GM12874 (cell line): ENCODE measurements around the gene EGFR.

Experiments
- TF ChIP-seq, protein P1 (sequence below): IDR thresholded peaks from 2 replicates; pipeline ENCODE4 v1.5.1; 2011; ENCODE audit warnings: low read depth, mild to moderate bottlenecking, control low read depth, low read length, moderate library complexity; ENCODE audit not compliant: insufficient read depth

EGFR gene

GRCh38 chr7:55016061-55016745 is 2.6 kb upstream of the EGFR start:
- TF ChIP-seq, protein P1, sequence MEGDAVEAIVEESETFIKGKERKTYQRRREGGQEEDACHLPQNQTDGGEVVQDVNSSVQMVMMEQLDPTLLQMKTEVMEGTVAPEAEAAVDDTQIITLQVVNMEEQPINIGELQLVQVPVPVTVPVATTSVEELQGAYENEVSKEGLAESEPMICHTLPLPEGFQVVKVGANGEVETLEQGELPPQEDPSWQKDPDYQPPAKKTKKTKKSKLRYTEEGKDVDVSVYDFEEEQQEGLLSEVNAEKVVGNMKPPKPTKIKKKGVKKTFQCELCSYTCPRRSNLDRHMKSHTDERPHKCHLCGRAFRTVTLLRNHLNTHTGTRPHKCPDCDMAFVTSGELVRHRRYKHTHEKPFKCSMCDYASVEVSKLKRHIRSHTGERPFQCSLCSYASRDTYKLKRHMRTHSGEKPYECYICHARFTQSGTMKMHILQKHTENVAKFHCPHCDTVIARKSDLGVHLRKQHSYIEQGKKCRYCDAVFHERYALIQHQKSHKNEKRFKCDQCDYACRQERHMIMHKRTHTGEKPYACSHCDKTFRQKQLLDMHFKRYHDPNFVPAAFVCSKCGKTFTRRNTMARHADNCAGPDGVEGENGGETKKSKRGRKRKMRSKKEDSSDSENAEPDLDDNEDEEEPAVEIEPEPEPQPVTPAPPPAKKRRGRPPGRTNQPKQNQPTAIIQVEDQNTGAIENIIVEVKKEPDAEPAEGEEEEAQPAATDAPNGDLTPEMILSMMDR: no peak

DNA sequence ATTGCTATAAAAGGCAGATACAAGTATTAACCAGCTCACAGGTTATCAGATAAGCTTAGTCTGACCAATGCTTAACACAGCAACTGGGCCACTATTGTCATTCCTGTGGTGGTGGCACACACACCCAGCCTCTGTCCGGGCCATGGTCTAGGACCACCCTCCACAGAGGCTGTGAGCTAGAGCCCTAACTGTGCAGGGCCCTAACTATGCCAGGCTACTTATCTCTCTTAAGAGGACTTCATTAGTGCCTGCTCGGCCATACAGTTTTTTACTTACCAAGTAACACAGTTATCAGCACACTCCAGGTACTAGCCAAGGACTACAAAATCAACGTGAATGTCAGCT is 2.1 kb upstream of the EGFR start:
- TF ChIP-seq, protein P1: no peak

DNA sequence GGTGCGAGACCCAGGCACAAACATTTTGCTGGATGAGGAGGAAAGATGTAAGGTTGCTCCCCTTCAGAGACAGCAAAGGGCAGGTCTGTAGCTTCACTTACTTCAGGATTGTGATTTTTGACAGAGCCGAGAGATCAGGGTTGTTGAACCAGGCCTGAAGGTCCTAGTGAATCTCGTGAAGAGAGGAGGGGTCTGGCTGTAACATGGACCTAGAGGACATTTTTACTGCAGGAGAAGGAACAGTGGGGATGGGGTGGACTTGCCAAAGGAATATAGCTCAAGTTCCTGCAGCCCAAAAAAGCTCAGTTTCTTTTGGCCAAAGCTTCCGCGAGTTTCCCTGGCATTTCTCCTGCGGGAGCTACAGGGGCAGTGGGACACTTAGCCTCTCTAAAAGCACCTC is 976 bp upstream of the EGFR start:
- TF ChIP-seq, protein P1: no peak

- TF ChIP-seq, protein P1: no peak
Measured at GRCh38 chr7:55019191-55019690, 424 bp downstream of the EGFR start.

DNA sequence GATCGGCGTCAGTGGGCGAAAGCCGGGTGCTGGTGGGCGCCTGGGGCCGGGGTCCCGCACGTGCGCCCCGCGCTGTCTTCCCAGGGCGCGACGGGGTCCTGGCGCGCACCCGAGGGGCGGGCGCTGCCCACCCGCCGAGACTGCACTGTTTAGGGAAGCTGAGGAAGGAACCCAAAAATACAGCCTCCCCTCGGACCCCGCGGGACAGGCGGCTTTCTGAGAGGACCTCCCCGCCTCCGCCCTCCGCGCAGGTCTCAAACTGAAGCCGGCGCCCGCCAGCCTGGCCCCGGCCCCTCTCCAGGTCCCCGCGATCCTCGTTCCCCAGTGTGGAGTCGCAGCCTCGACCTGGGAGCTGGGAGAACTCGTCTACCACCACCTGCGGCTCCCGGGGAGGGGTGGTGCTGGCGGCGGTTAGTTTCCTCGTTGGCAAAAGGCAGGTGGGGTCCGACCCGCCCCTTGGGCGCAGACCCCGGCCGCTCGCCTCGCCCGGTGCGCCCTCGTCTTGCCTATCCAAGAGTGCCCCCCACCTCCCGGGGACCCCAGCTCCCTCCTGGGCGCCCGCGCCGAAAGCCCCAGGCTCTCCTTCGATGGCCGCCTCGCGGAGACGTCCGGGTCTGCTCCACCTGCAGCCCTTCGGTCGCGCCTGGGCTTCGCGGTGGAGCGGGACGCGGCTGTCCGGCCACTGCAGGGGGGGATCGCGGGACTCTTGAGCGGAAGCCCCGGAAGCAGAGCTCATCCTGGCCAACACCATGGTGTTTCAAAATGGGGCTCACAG is 1.1 kb downstream of the EGFR start:
- TF ChIP-seq, protein P1: no peak

- TF ChIP-seq, protein P1: no peak
Measured at GRCh38 chr7:55020466-55020871, 1.7 kb downstream of the EGFR start.

DNA sequence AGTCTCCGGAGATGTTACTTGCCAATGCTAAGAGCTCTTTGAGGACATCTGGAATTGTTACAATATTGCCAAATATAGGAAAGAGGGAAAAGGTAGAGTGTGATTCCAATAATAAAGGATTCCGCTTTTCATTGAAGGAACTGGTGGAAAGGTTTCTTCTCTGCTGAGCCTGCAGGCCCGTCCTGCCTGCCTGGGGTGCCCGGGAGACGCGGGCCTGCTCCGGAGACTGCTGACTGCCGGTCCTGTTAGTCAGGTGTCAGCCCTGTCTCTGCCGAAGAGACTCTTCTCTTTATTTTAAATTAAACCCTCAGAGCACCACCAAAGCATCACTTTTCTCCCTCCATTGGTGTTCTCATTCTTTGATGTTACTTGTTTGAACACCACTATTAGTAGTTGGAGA is 2.2 kb downstream of the EGFR start:
- TF ChIP-seq, protein P1: no peak
